Fibroblast of pulmonary artery (primary cell): ENCODE data around the gene TACR1.

Source experiments
- DNase-seq: peaks from one replicate; pipeline ENCODE4 v3.0.0-alpha.2; 2010; ENCODE audit warnings: low read depth
- H3K4me3 ChIP-seq: replicated peaks from 2 replicates; pipeline ENCODE4 v1.5.1; 2011; ENCODE audit warnings: low read depth, mild to moderate bottlenecking, control low read depth, low read length, moderate library complexity
- TF ChIP-seq, protein P1 (sequence below): IDR thresholded peaks from 2 replicates; pipeline ENCODE4 v1.5.1; 2011; ENCODE audit warnings: mild to moderate bottlenecking, control low read depth, low read length, inconsistent platforms; ENCODE audit errors: missing control alignments

The TACR1 gene

GRCh38 chr2:75012080-75012479 lies 187.2 kb downstream of the TACR1 start:
- no peak overlapping the region for H3K4me3 ChIP-seq
- DNase-seq = no peak
- TF ChIP-seq, protein P1, sequence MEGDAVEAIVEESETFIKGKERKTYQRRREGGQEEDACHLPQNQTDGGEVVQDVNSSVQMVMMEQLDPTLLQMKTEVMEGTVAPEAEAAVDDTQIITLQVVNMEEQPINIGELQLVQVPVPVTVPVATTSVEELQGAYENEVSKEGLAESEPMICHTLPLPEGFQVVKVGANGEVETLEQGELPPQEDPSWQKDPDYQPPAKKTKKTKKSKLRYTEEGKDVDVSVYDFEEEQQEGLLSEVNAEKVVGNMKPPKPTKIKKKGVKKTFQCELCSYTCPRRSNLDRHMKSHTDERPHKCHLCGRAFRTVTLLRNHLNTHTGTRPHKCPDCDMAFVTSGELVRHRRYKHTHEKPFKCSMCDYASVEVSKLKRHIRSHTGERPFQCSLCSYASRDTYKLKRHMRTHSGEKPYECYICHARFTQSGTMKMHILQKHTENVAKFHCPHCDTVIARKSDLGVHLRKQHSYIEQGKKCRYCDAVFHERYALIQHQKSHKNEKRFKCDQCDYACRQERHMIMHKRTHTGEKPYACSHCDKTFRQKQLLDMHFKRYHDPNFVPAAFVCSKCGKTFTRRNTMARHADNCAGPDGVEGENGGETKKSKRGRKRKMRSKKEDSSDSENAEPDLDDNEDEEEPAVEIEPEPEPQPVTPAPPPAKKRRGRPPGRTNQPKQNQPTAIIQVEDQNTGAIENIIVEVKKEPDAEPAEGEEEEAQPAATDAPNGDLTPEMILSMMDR = no peak

GRCh38 chr2:75010571-75010970 lies 188.7 kb downstream of the TACR1 start:
- no peak for DNase-seq
- H3K4me3 ChIP-seq = no peak overlapping the region
- TF ChIP-seq, protein P1 = no peak

GRCh38 chr2:75007819-75008218 lies 191.5 kb downstream of the TACR1 start:
- DNase-seq = no peak
- no peak overlapping the region for H3K4me3 ChIP-seq
- TF ChIP-seq, protein P1 = no peak

DNA sequence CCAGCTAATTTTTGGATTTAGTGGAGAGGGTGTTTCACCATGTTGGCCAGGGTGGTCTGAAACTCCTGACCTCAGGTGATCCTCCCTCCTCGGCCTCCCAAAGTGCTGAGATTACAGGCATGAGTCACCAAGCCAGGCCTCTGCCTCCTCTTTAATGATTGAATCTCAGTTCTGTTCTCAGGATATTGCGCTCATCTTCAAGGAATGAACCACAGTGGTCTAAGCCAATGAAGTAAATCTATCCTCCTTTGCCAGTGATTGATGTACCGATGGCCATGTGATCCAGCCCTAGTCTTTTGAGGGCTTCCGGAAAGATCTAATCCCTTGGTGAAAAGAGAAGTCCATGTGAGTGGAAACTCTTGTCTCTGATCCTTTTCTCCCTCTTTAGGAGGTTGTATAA lies 192.3 kb downstream of the TACR1 start:
- TF ChIP-seq, protein P1 = no peak
- H3K4me3 ChIP-seq = no peak overlapping the region
- DNase-seq = no peak

DNA sequence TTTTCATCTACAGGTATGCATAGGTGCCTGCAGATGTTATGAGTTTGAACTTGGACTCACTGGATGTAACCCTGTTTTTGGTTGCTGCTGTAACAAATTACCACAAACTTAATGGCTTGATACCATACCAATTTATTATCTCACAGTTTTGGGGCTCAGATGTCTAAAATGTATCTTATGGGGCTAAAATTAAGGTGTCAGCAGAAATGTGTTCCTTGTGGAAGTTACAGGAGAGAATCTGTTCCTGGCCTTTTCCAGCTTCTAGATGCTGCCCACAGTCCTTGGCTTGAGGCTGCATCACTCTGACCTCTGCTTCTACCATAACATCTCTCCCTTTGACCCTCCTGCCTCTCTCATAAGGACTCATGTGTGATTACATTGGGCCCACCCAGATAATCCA lies 193.3 kb downstream of the TACR1 start:
- H3K4me3 ChIP-seq = no peak overlapping the region
- TF ChIP-seq, protein P1 = no peak
- no peak for DNase-seq

GRCh38 chr2:75003773-75004172 lies 195.5 kb downstream of the TACR1 start:
- no peak overlapping the region for H3K4me3 ChIP-seq
- DNase-seq = peak; percentile 23
- TF ChIP-seq, protein P1 = no peak

GRCh38 chr2:75003276-75003675 lies 196.0 kb downstream of the TACR1 start:
- TF ChIP-seq, protein P1 = no peak
- no peak for DNase-seq
- no peak overlapping the region for H3K4me3 ChIP-seq
